Activated naive CD8-positive, alpha-beta T cell (primary cell): ENCODE data around the gene NEK1.
"Not testable (repeated sequence)": the region's sequence is repeated elsewhere in the genome, so short reads cannot be mapped to it uniquely, and the experiment has no call there.

Source experiments
- H3K27ac Mint-ChIP-seq: one replicate; pipeline ENCODE4 v1.8.0; 2021; ENCODE audit warnings: mixed read lengths
- H3K27me3 Mint-ChIP-seq: one replicate; pipeline ENCODE4 v1.8.0; 2021; ENCODE audit warnings: mixed read lengths
- H3K36me3 Mint-ChIP-seq: one replicate; pipeline ENCODE4 v1.8.0; 2021; ENCODE audit warnings: mixed read lengths
- H3K4me1 Mint-ChIP-seq: one replicate; pipeline ENCODE4 v1.8.0; 2021; ENCODE audit warnings: low read depth, mixed read lengths
- H3K4me3 Mint-ChIP-seq: one replicate; pipeline ENCODE4 v1.8.0; 2021; ENCODE audit warnings: mild to moderate bottlenecking, mixed read lengths
- H3K9me3 Mint-ChIP-seq: one replicate; pipeline ENCODE4 v1.8.0; 2021; ENCODE audit warnings: low read depth, mixed read lengths

Gene NEK1

GRCh38 chr4:169506903-169507302 is 105.5 kb downstream of the NEK1 start:
- H3K36me3 Mint-ChIP-seq: peaks cover 45% of the 10 kb centered on the region
- H3K27ac Mint-ChIP-seq: no peak overlapping the region
- no peaks in the 10 kb centered on the region for H3K4me1 Mint-ChIP-seq
- no peak overlapping the region for H3K4me3 Mint-ChIP-seq
- peaks cover 22% of the 10 kb centered on the region for H3K9me3 Mint-ChIP-seq
- H3K27me3 Mint-ChIP-seq: no peaks in the 10 kb centered on the region

GRCh38 chr4:169499907-169500306 is 112.5 kb downstream of the NEK1 start:
- H3K4me1 Mint-ChIP-seq, H3K27ac Mint-ChIP-seq, H3K27me3 Mint-ChIP-seq, H3K4me3 Mint-ChIP-seq: not testable (repeated sequence)
- peaks cover 44% of the 10 kb centered on the region for H3K36me3 Mint-ChIP-seq
- peaks cover 26% of the 10 kb centered on the region for H3K9me3 Mint-ChIP-seq

GRCh38 chr4:169494234-169494633 is 118.1 kb downstream of the NEK1 start:
- H3K4me3 Mint-ChIP-seq, H3K4me1 Mint-ChIP-seq, H3K9me3 Mint-ChIP-seq, H3K27ac Mint-ChIP-seq, H3K27me3 Mint-ChIP-seq: not testable (repeated sequence)
- peaks cover 14% of the 10 kb centered on the region for H3K36me3 Mint-ChIP-seq

GRCh38 chr4:169493164-169493524 is 119.2 kb downstream of the NEK1 start:
- H3K4me1 Mint-ChIP-seq: peaks cover 4% of the 10 kb centered on the region
- H3K27me3 Mint-ChIP-seq: no peaks in the 10 kb centered on the region
- peaks cover 8% of the 10 kb centered on the region for H3K9me3 Mint-ChIP-seq
- no peak overlapping the region for H3K4me3 Mint-ChIP-seq
- H3K36me3 Mint-ChIP-seq: peaks cover 11% of the 10 kb centered on the region
- no peak overlapping the region for H3K27ac Mint-ChIP-seq

- Mint-ChIP-seq H3K9me3 (peaks cover 8% of the 10 kb centered on the region), H3K27me3 (no peaks in the 10 kb centered on the region), H3K36me3 (peaks cover 11% of the 10 kb centered on the region), H3K4me3 (no peak overlapping the region), H3K27ac (no peak overlapping the region), H3K4me1 (peaks cover 4% of the 10 kb centered on the region)
Observed at GRCh38 chr4:169492436-169493163, 119.8 kb downstream of the NEK1 start.

- Mint-ChIP-seq H3K4me1 (peaks cover 7% of the 10 kb centered on the region), H3K9me3 (peaks cover 8% of the 10 kb centered on the region), H3K4me3 (no peak overlapping the region), H3K27me3 (no peaks in the 10 kb centered on the region), H3K36me3 (peaks cover 11% of the 10 kb centered on the region), H3K27ac (no peak overlapping the region)
Observed at GRCh38 chr4:169491211-169491610, 121.2 kb downstream of the NEK1 start.

- peaks cover 9% of the 10 kb centered on the region for H3K4me1 Mint-ChIP-seq
- peaks cover 11% of the 10 kb centered on the region for H3K36me3 Mint-ChIP-seq
- peaks cover 8% of the 10 kb centered on the region for H3K9me3 Mint-ChIP-seq
- H3K27me3 Mint-ChIP-seq: no peaks in the 10 kb centered on the region
- no peak overlapping the region for H3K27ac Mint-ChIP-seq
- no peak overlapping the region for H3K4me3 Mint-ChIP-seq
Observed at GRCh38 chr4:169489306-169489705, 123.1 kb downstream of the NEK1 start.

GRCh38 chr4:169485791-169486742 is 126.3 kb downstream of the NEK1 start:
- Mint-ChIP-seq H3K4me1 (peaks cover 5% of the 10 kb centered on the region), H3K9me3 (no peaks in the 10 kb centered on the region), H3K27me3 (no peaks in the 10 kb centered on the region), H3K27ac (no peak overlapping the region), H3K36me3 (peaks cover 5% of the 10 kb centered on the region), H3K4me3 (no peak overlapping the region)

GRCh38 chr4:169485086-169485485 is 127.3 kb downstream of the NEK1 start:
- H3K27me3 Mint-ChIP-seq: no peaks in the 10 kb centered on the region
- no peak overlapping the region for H3K27ac Mint-ChIP-seq
- peaks cover 5% of the 10 kb centered on the region for H3K4me1 Mint-ChIP-seq
- peaks cover 7% of the 10 kb centered on the region for H3K36me3 Mint-ChIP-seq
- H3K9me3 Mint-ChIP-seq: no peaks in the 10 kb centered on the region
- H3K4me3 Mint-ChIP-seq: no peak overlapping the region

GRCh38 chr4:169484485-169484884 is 127.9 kb downstream of the NEK1 start:
- H3K9me3 Mint-ChIP-seq: no peaks in the 10 kb centered on the region
- H3K27me3 Mint-ChIP-seq: no peaks in the 10 kb centered on the region
- H3K27ac Mint-ChIP-seq: no peak overlapping the region
- peaks cover 7% of the 10 kb centered on the region for H3K36me3 Mint-ChIP-seq
- peaks cover 5% of the 10 kb centered on the region for H3K4me1 Mint-ChIP-seq
- no peak overlapping the region for H3K4me3 Mint-ChIP-seq

- Mint-ChIP-seq H3K27ac (no peak overlapping the region), H3K4me3 (no peak overlapping the region), H3K9me3 (peaks cover 9% of the 10 kb centered on the region), H3K27me3 (no peaks in the 10 kb centered on the region), H3K4me1 (no peaks in the 10 kb centered on the region), H3K36me3 (peaks cover 42% of the 10 kb centered on the region)
Observed at GRCh38 chr4:169464080-169464479, 148.3 kb downstream of the NEK1 start.

- Mint-ChIP-seq H3K27me3 (no peaks in the 10 kb centered on the region), H3K9me3 (peaks cover 33% of the 10 kb centered on the region), H3K36me3 (peaks cover 63% of the 10 kb centered on the region), H3K27ac (no peak overlapping the region), H3K4me1 (no peaks in the 10 kb centered on the region), H3K4me3 (no peak overlapping the region)
Observed at GRCh38 chr4:169460081-169460480, 152.3 kb downstream of the NEK1 start.

- H3K27me3 Mint-ChIP-seq: no peaks in the 10 kb centered on the region
- peaks cover 37% of the 10 kb centered on the region for H3K9me3 Mint-ChIP-seq
- H3K36me3 Mint-ChIP-seq: peaks cover 74% of the 10 kb centered on the region
- H3K4me3 Mint-ChIP-seq: no peak overlapping the region
- no peak overlapping the region for H3K27ac Mint-ChIP-seq
- no peaks in the 10 kb centered on the region for H3K4me1 Mint-ChIP-seq
Observed at GRCh38 chr4:169458575-169458974, 153.8 kb downstream of the NEK1 start.

- H3K4me3 Mint-ChIP-seq, H3K27ac Mint-ChIP-seq, H3K27me3 Mint-ChIP-seq, H3K4me1 Mint-ChIP-seq: not testable (repeated sequence)
- H3K36me3 Mint-ChIP-seq: peaks cover 77% of the 10 kb centered on the region
- H3K9me3 Mint-ChIP-seq: peaks cover 28% of the 10 kb centered on the region
Observed at GRCh38 chr4:169452644-169453043, 159.7 kb downstream of the NEK1 start.

GRCh38 chr4:169448935-169449334 is 163.4 kb downstream of the NEK1 start:
- Mint-ChIP-seq H3K36me3 (peaks cover 80% of the 10 kb centered on the region), H3K9me3 (peaks cover 34% of the 10 kb centered on the region)
- H3K27me3 Mint-ChIP-seq, H3K27ac Mint-ChIP-seq, H3K4me3 Mint-ChIP-seq, H3K4me1 Mint-ChIP-seq: not testable (repeated sequence)
